Vagina (tissue), 2 donors: ENCODE measurements around the gene JAG1.

Experiments used
- CTCF ChIP-seq, 3 experiments: fragments of 450-650 bp in 2 of 3; fragments of 200-600 bp in 1 of 3; sonication (generic) in 1 of 3; IDR thresholded peaks; one replicate each; pipeline ENCODE4 v1.5.1; 2017 to 2019; ENCODE audit warnings: antibody characterized with exemption in 3 of 3, mild to moderate bottlenecking in 2 of 3, moderate library complexity in 2 of 3
- POLR2AphosphoS5 ChIP-seq, 2 donors: sonication (generic); formaldehyde crosslinking; IDR thresholded peaks; one replicate each; pipeline ENCODE4 v1.9.0; 2017; ENCODE audit warnings: antibody characterized with exemption in 2 of 2, mild to moderate bottlenecking in 2 of 2, low read depth in 1 of 2; ENCODE audit not compliant: insufficient read depth in 1 of 2

- TF ChIP-seq POLR2AphosphoS5 (IDR thresholded peaks at IDR 0.05; ENCODE audit: insufficient read depth in 1 of 2, low read depth in 1 of 2) (no peak), CTCF (IDR thresholded peaks at IDR 0.05) (no peak)
Measured at GRCh38 chr20:10629946-10630650, 43.7 kb downstream of the JAG1 start.
